HG02759 (cell line): ENCODE data around the gene TSSK2.

Experiments
- ATAC-seq: cut with Tn5 transposase; IDR thresholded peaks from one replicate; pipeline ENCODE4 v1.9.1; 2021; ENCODE audit warnings: mild to moderate bottlenecking, moderate library complexity; ENCODE audit not compliant: unreplicated experiment

Gene TSSK2

DNA sequence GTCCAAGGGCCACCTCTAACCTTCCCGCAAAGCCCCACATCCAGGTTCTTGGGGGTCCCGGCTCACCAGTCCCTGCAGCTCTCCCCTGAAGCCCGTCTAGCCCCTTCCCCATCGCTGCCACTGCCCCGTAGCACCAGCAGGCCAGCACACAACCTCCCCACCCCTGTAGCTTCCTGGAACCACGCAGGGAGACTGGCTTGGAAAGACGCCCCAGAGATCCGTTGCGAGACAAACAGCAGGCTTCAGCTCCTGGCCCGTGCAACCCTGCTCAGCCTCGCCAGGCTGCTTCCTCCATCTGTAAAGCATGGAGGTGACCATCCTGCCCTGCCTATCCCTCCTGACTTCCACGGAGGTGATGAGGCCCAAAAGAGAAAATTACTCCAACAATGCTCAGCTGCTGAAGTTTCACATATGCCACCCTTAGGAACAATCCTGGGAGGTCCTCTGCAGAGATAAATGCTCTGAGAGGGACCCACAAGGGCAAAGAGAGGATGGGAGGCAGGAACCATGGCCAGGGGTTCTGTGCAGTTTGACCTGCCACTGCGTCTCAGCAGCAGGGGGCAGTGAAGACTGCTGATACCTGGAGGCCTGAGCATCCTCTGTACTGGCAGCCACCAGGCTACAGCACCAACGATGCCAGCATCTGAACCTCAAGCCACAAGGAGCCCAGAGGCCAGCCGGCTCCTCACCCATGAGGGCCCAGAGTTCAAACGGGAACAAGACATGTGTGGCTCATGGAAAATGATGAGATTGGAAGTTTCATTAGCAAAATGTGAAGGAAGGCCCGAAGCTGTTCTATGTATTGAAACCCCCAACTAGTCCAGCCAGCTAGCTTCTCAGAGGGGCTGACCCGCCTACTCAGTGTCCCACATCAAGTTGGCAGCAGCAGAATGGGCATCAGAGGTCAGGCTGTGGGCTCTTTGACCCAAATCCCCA lies 25.0 kb upstream of the TSSK2 start:
- ATAC-seq = no peak

DNA sequence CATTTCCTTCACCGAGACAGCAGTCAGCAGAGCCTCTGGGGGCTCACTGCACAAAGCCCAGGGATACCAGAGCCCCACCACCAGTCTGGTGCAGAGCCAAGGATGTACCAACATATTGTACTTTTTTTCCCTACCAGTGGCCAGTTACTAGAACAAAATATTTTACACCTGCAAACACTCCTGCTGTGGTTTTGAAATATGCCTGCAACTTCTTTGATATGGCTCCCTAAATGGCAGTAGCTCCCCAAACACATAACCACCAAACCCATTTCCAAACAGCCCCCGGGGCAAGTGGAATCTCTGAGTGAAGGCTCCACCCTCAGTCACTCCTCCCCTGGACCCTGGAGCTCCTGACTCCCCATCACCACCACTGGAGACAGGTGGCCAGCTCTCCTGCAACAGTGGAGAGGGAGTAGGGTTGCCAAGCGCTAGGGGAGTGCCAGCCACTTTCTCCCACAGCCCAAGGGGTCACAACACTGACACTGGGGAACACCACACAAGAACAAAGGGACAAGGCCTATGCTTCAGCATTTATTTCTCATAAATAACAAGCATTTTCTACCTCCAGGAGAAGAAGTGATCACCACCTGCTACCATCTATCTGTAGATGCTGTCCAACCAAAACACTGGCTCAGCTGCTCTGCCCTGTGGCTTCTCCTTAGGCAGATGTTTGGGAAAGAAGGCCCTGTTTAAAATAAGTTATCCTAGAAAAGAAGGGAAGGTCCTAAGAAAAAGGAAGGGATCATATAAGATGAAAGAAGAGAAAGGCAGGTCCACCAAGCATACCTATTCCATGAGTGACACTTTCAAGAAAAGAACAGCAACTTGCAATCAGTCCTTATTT lies 24.0 kb upstream of the TSSK2 start:
- no peak for ATAC-seq

DNA sequence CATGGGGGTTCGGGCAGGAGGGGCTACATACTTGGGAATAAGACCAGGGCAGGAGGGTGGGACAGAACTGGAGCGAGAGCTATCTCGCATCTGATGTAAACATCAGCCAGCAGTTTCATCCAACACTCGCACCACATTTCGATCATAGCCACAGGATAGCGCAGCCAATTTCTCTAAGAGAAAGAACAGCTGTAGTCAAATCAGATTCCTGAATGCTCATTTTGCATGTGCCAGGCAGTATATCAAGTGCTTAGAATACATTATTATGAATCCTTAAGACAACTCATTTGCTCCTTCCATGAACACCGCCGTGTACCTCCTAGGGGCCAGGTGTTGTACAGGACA lies 23.4 kb upstream of the TSSK2 start:
- ATAC-seq = no peak

DNA sequence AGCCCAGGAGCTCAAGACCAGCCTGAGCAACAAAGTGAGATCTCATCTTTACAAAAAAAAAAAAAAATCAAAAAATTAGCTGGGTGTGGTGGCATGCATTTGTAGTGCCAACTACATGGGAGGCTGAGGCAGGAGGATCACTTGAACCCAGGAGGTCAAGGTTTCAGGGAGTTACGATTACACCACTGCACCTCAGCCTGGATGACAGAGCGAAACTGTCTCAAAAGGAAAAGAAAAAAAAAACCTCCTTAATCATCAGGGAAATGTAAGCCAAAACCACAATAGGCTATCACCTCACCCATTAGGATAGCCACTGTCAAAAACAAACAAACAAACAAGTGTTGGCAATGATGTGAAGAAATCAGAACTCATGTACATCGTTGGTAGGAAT lies 22.3 kb upstream of the TSSK2 start:
- ATAC-seq = no peak

DNA sequence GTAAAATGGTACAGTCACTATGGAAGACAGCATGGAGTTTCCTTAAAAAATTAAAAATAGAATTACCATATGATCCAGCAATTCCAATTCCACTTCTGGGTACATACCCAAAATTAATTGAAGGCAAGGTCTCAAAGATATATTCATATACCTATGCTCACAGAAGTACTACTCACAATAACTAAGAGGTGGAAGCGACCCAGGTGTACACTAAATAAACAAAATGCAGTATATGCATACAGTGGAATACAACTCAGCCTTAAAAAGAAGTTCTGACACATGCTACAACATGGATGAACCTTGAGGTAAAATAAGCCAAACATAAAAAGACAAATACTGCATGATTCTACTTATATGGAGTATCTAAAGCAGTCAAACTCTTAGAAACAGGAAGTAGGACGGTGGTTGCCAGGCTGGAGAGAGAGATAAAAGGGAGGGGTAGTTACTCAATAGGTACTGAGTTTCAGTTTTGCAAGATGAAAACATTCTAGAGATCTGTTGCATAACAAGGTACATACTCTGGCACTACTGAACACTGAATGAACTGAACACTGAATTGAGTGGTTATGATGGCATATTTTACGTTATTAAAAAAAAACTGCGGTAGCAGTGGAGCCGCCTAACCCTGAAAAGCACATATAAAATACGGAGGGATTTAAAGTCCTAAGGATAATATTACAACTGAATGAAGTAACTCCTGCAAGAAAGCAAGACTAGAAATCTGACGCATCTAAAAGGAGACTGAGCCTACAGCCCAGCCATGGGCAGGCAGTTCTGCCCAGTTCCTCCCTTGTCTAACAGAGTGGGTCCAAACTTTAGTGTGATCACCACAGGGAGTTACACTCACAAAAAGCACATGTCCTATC lies 21.7 kb upstream of the TSSK2 start:
- peak; percentile 87 for ATAC-seq

DNA sequence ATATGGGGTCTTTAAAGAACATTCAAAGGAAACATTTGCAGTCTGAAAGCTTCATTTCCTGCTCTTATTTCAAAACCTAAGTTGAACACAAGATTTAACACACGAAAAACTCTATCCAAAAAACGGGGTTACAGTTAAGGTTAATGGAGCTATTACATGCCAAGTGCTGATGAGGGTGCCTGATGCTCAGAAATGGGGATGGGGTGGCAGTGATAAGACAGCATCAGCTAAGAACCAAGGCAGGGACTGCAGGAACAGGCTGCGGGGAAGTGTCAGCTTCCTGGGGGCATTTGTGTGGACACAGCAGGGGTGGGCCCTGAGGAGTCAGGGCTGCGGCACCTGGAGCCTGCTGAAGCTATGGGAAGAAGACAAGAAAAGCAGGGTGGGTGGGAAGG lies 21.0 kb upstream of the TSSK2 start:
- ATAC-seq = no peak

DNA sequence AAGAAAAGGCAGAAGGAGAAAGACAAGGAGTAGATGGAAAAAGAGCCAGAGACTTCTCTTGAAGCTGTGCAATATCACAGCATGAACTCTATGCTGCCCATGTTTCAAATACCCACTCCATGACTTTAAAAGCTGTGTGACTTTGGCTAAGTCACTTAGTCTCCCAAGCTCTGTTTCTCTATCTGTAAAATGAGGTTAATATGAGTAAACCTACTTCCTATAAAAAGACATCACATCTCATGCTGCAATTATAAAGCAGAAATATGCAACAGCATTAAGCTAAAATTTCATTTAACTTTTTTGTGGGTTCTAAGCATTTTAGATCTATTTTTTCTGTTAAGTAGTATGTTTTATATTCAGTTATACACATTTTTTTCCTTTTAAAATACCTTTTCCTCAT lies 20.5 kb upstream of the TSSK2 start:
- ATAC-seq = no peak

DNA sequence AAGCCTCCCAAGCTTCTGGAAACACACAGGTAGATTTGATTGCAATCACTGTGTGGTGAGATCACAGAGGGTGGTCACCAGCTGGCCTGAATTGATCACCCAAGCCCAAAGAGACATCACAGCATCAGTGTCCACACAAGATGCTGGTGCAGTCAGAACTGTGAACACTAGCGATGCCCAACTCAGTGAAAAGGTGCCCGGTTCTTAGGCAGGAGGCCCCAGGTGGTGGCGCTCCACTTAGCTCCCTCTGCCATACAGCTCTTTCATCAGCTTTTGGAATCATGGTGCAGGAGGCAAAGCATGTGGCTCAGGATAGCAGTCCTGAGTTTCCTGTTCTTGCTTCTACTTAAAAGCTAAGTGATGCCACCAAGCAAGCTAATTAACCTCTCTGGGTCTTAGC lies 20.0 kb upstream of the TSSK2 start:
- no peak for ATAC-seq

DNA sequence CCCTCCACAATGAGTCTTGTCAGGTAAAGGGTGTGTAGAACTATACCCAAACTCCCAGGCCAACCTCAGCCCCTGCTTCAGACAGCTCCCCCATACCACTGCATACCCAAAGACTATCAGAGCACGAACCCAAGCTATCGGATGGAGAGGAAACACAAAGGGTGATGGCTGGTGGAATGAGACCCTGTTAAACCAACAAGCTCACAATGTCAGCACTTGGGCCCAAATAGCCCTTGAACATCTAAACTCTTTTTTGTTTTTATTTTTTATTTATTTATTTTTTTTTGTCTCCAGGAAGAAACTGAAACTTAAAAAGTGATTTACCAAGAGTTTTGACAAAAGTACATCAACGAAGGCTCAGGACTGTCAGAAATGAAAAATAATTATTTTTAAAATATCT lies 19.5 kb upstream of the TSSK2 start:
- no peak for ATAC-seq

DNA sequence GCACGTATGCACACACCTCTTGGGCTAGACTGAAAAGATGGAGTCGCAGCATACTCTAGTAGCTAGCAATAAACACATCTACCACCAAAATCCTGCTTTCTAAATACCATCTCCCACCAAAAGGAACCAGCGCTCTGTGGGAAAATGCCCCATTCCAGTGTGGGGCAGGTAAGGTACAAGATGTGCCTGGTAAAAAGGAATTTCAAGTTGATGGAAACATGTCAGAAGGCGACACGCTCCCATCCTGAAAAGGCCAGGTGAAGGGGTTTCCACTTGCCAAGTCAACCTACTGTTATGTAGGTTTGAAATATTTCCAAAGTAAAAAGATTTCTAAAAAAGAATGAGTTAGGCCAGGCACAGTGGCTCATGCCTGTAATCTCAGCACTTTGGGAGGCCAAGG lies 17.7 kb upstream of the TSSK2 start:
- no peak for ATAC-seq

DNA sequence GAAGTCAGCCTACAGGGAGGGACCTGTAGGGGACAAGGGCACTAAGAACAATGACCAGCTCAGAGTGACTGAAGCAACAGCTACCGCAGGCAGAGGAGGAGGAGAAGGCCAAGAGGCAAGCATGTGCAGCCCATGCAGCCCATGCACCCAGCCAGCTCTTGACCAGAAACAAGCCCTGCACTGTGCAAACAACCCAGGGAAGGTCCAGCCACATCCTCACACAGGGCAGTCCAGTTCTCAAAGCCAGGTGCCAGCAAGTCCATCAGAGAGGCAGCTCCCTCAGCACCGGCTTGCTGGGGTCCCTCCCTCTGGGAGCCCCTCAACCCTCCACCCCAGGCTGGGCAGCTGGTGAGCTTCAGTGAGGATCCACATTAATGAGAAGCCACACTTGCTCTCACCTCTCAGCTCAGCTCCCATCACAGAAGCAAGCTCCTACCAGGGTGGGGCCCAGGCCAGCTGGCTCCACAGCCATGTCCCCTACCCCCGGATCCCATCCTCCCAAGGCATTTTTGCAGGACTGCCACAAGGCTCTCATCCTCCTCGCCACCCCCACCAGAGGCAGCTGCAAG lies 16.0 kb upstream of the TSSK2 start:
- ATAC-seq = no peak

DNA sequence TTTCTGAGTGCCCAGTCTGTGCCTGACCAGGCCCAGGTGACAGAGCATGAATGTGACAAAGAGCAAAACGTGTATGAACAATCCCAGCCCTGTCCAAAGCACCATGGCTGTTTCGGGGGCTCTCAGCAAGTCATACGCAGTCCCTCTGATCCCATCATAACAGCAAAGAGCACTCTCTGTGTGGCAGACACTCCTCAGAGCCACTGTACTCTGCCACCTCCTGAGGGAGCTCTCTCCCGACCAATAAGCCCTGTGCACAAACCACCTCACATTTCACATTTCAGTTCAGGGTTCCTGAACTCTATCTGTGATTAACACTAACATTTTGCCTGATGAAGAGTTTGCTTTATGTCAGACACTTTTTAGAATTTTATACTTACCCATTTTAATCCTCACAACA lies 15.5 kb upstream of the TSSK2 start:
- no peak for ATAC-seq

DNA sequence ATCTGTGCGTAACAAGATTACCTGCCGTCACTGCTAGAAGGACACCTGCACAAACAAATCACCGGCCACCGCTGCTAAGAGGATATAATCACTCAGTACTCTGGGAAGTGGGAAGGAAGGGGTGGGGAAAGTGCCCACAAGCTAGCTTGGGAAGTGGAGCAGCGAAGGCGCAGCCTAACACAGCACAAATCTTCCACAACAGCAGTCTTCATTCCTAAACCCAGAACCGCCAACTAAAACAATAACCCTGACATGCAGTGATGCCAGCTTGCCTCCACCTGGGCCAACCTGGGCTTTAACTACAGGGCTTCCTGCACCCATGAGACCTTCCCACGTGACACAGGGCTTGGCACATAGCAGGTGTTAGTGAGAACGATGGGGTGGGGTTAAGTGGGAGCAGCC lies 14.0 kb upstream of the TSSK2 start:
- ATAC-seq = no peak

DNA sequence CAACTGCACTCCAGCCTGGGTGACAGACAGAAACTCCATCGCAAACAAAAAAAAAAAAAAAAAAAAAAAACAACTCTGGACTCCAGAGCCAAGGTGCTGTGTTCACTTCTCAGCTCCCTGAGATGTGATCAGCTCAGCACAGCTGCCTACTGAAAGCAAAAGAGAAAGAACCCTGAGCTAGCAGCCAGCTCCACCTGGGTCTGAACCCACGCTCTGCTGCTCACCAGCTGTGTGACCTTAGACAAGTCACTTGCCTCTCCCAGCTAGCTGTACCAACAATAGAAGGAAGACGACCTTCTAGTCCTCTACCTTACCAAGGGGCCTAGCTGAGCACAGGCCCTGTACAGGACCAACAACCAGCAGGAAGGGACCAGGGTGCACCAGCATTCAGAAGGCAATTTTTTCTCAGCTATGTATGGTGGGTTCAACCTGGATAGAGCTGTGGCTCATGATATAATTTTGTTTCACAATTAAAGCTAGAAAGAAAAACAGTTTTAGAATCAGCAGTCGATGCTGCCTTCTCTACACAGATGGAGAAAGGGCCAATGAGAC lies 12.7 kb upstream of the TSSK2 start:
- peak; percentile 38 for ATAC-seq

DNA sequence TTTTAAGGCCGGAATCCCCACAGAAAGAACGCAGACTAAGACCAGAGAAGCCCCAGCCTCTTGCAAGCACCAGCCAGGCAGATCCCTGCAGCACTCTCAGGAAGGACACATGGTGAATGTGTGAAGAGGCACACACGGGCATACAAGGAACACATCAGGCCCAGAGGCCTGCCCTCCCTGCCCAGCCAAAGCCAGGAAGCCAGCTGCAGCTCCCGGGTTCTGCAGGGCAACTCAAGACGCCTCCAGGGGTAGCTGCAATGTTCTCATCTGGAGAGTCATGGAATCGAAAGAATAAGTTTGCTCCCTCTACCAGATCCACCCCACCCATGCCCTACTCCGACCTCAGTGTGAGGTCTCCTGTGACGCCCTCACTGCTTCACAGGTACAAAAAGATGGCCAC lies 11.2 kb upstream of the TSSK2 start:
- no peak for ATAC-seq

DNA sequence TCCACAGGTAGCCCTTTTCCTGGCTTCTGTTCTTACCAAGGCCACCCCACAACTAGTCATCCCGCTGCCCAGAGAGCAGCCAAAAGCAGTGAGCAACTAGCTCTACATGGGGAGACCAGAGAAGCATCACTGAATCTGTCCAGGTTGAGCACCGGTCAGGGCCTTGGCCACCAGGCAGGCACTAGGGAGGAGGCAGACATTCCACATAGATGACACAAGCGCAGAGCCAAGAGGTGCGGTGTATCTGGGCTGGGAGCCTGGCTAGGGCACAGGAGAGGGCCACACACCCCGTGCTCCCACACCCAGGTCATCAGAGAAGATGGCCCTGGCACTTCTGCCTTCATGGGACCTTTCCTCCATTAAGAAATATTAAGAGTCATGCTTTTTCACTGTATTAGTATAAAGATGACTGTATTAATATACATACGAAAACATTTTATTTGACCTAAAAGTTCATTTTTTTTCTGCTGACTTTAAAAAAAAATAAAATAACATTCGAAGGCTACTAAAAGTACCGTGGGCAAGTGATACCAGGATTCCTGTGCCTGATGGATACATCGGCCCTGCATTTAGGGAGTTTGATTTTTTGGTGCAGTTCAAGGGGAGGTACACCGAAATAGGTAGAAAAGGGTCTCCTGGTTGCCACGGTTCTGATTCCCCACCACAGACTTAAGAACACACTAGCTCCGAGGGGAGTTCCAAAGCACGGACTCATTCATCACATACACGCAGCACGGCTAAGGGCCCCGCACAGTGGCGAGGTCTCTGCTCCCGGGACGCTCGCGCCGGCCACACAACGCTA lies 10.1 kb upstream of the TSSK2 start:
- ATAC-seq = no peak

DNA sequence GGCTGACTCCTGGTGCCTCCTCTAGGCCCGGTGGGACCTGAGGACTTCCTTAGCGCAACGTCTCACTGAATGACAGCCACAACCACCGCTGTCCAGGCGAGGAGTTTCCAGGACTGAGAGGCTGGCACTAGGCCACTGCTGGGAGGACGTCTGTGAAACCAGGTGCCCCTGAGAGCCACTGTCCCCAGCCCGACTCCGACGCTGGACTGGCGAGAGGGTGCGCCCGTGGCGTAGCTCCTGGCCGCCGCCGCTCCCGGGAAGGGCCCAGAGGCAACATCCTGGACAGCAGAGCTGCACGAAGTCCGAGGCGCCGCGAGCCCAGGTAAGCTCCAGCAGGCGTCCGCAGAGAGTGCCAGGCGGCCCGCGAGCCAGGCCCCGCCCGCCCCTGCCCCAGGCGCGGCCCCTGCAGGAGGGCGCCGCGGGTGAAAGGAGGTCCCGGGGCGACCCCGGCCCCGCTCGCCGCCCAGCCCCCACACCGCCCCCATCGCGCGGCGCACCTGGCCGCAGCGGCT lies 9.4 kb upstream of the TSSK2 start:
- peak; percentile 24 for ATAC-seq

DNA sequence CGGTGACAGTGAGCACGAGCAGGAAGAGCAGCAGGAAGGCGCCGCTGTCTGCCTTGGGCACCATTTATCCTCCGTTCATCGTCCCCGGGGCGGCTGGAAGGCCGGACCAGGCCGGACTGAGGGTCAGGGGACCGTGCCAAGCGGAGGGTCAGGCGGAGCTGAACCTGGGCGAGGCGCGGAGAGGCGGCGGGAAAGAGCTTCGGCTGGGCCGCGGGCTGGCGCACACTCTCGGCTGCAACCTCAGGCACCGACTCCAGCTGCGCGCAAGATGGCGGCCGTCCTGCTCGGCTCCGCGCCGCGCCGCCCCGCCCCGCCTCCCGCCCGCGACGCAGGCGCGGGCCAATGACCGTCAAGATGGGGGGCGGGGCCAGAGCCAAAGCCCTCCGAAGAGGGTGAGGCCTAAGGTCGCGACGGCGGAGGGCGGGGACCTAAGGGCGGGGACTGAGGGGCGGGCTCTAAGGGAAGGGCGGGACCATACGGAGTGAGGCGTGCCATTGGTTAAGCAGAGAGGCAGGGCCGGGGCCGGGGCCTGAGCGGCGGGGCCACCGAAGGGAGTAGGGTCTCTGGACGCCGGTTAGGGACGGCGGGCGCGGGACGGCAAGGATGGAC lies 8.9 kb upstream of the TSSK2 start, which contains the start of gene DGCR2:
DGCR2 (minus strand) TSS at position 270 of the 609 bp plus-strand sequence; CDS start at position 64, 206 bp downstream.
- peak; percentile 87 for ATAC-seq
